ENCODE results near the gene KCNJ2. TPM values are rescaled to one million over a fixed set of nuclear protein-coding genes. Genes with fewer than 3 reads are reported as not detected.

KCNJ2 gene
- total RNA-seq, 1 experiment from 2014 or later: 0.36 TPM

GRCh38 chr17:70158180-70158579, 11.2 kb upstream of the KCNJ2 start:
- H3K4me2 ChIP-seq (ENCODE audit: low read length): no peak overlapping the region
- POLR2A ChIA-PET (ENCODE audit: unreplicated experiment): no interaction called here

GRCh38 chr17:70158591-70158990, 10.7 kb upstream of the KCNJ2 start:
- H3K4me3 ChIP-seq (ENCODE audit: low read length): no peak overlapping the region
- peaks cover 17% of the 10 kb centered on the region for H3K4me1 ChIP-seq (ENCODE audit: insufficient read depth, low read length)
- H4K20me1 ChIP-seq (ENCODE audit: low read length): no peaks in the 10 kb centered on the region
- ChIA-PET CTCF (no interaction called here), POLR2A (ENCODE audit: unreplicated experiment) (no interaction called here)
- BruUV-seq (replicated peaks): no TSS peak
- DNase-seq (no peak), ATAC-seq (no peak)
- H3K79me2 ChIP-seq (ENCODE audit: low read length): no peaks in the 10 kb centered on the region
- TF ChIP-seq CTCF (conservative IDR thresholded peaks at IDR 0.05; ENCODE audit: low read depth, low read length): no peak
- no peak for TF ChIP-seq EZH2 (IDR thresholded peaks at IDR 0.05; ENCODE audit: low read length, unreplicated experiment)
- no peak for TF ChIP-seq EZH2phosphoT487 (IDR thresholded peaks at IDR 0.05; ENCODE audit: borderline replicate concordance, low read length)
- no peaks in the 10 kb centered on the region for H3K9me3 ChIP-seq (ENCODE audit: low read length)
- no peak overlapping the region for H2AFZ ChIP-seq (ENCODE audit: low read length)
- H3K4me2 ChIP-seq (ENCODE audit: low read length): no peak overlapping the region
- no peaks in the 10 kb centered on the region for H3K27me3 ChIP-seq (ENCODE audit: low read length)
- no peaks in the 10 kb centered on the region for H3K36me3 ChIP-seq (ENCODE audit: low read depth, low read length)
- H3F3A ChIP-seq (ENCODE audit: low read length, unreplicated experiment): no peaks in the 10 kb centered on the region
- H3K27ac ChIP-seq (ENCODE audit: low read length): no peak overlapping the region
- no peak overlapping the region for H3K9ac ChIP-seq (ENCODE audit: low read length)
- intact Hi-C loops (cut with micrococcal nuclease): no loop called here
- H3K9me2 ChIP-seq (replicated peaks; ENCODE audit: low read length): no peaks in the 10 kb centered on the region

More at GRCh38 chr17:70158180-70158579, 11.2 kb upstream of the KCNJ2 start:
- BruUV-seq (replicated peaks): no TSS peak
- Histone ChIP-seq H2AFZ (ENCODE audit: low read length) (no peak overlapping the region), H3K27ac (ENCODE audit: low read length) (no peak overlapping the region), H3K36me3 (ENCODE audit: low read depth, low read length) (no peaks in the 10 kb centered on the region), H3F3A (ENCODE audit: low read length, unreplicated experiment) (no peaks in the 10 kb centered on the region), H3K9ac (ENCODE audit: low read length) (no peak overlapping the region), H3K9me3 (ENCODE audit: low read length) (no peaks in the 10 kb centered on the region), H4K20me1 (ENCODE audit: low read length) (no peaks in the 10 kb centered on the region), H3K79me2 (ENCODE audit: low read length) (no peaks in the 10 kb centered on the region), H3K4me3 (ENCODE audit: low read length) (no peak overlapping the region), H3K9me2 (replicated peaks; ENCODE audit: low read length) (no peaks in the 10 kb centered on the region), H3K4me1 (ENCODE audit: insufficient read depth, low read length) (peaks cover 17% of the 10 kb centered on the region), H3K27me3 (ENCODE audit: low read length) (no peaks in the 10 kb centered on the region)
- intact Hi-C loops (cut with micrococcal nuclease): no loop called here
- TF ChIP-seq EZH2 (IDR thresholded peaks at IDR 0.05; ENCODE audit: low read length, unreplicated experiment) (no peak), CTCF (conservative IDR thresholded peaks at IDR 0.05; ENCODE audit: low read depth, low read length) (no peak), EZH2phosphoT487 (IDR thresholded peaks at IDR 0.05; ENCODE audit: borderline replicate concordance, low read length) (no peak)
- CTCF ChIA-PET: no interaction called here
- ATAC-seq (no peak), DNase-seq (no peak)

- Histone ChIP-seq H3K27ac (ENCODE audit: low read length) (no peak overlapping the region), H3K9me2 (replicated peaks; ENCODE audit: low read length) (no peaks in the 10 kb centered on the region), H3K79me2 (ENCODE audit: low read length) (no peaks in the 10 kb centered on the region), H4K20me1 (ENCODE audit: low read length) (no peaks in the 10 kb centered on the region), H3K27me3 (ENCODE audit: low read length) (no peaks in the 10 kb centered on the region), H3K9ac (ENCODE audit: low read length) (no peak overlapping the region), H3K36me3 (ENCODE audit: low read depth, low read length) (no peaks in the 10 kb centered on the region), H3F3A (ENCODE audit: low read length, unreplicated experiment) (no peaks in the 10 kb centered on the region), H2AFZ (ENCODE audit: low read length) (no peak overlapping the region), H3K4me3 (ENCODE audit: low read length) (no peak overlapping the region), H3K4me2 (ENCODE audit: low read length) (peak overlapping the region; percentile 24), H3K9me3 (ENCODE audit: low read length) (no peaks in the 10 kb centered on the region), H3K4me1 (ENCODE audit: insufficient read depth, low read length) (peaks cover 17% of the 10 kb centered on the region)
- BruUV-seq (replicated peaks): no TSS peak
- DNase-seq: peak; percentile 83
- no peak for TF ChIP-seq CTCF (conservative IDR thresholded peaks at IDR 0.05; ENCODE audit: low read depth, low read length)
- no peak for TF ChIP-seq EZH2phosphoT487 (IDR thresholded peaks at IDR 0.05; ENCODE audit: borderline replicate concordance, low read length)
- TF ChIP-seq EZH2 (IDR thresholded peaks at IDR 0.05; ENCODE audit: low read length, unreplicated experiment): no peak
- peak; percentile 86 for ATAC-seq
- intact Hi-C loops (cut with micrococcal nuclease): loop anchor here (5.0 to 10.0 kb wide), 2 partner anchors 383 to 835 kb away; partner anchors contain the start of gene ABCA5
- CTCF ChIA-PET: interaction anchor here (0.6 kb wide), 5 partner anchors 11 to 553 kb away, joined by 3 to 12 read pairs (median 4); no protein-coding TSS in a partner anchor
- POLR2A ChIA-PET (ENCODE audit: unreplicated experiment): interaction anchor here (0.6 kb wide), 1 partner anchor 575 kb away, joined by 4 read pairs; no protein-coding TSS in a partner anchor
Observed at GRCh38 chr17:70159980-70160379, 9.4 kb upstream of the KCNJ2 start.

Measured in PC-3 (cell line).